Dendritic cell treated with granulocyte-macrophage colony-stimulating factor and Interleukin-4, amounts not matched to agents 40 ng/mL and 50 ng/mL, for 4 days (primary cell): ENCODE results near the gene MUSTN1.

ENCODE experiments used
- H3K27ac Mint-ChIP-seq: one replicate; pipeline ENCODE4 v1.8.0; 2022; ENCODE audit warnings: mild to moderate bottlenecking, mixed read lengths
- H3K27me3 Mint-ChIP-seq: one replicate; pipeline ENCODE4 v1.8.0; 2022; ENCODE audit warnings: mild to moderate bottlenecking, mixed read lengths
- H3K36me3 Mint-ChIP-seq: one replicate; pipeline ENCODE4 v1.8.0; 2022; ENCODE audit warnings: low read depth, mixed read lengths
- H3K4me1 Mint-ChIP-seq: one replicate; pipeline ENCODE4 v1.8.0; 2022; ENCODE audit warnings: low read depth, mixed read lengths
- H3K4me3 Mint-ChIP-seq: one replicate; pipeline ENCODE4 v1.8.0; 2022; ENCODE audit warnings: mild to moderate bottlenecking, moderate library complexity, mixed read lengths
- H3K9me3 Mint-ChIP-seq: one replicate; pipeline ENCODE4 v1.8.0; 2022; ENCODE audit warnings: mixed read lengths
- intact Hi-C: fragments of 100-400 bp; cut with micrococcal nuclease; formaldehyde crosslinking; loops from one replicate; pipeline ENCODE4 v1.15.0; 2022

Gene MUSTN1

GRCh38 chr3:52834871-52835501 lies at the start of gene MUSTN1:
TSS of gene MUSTN1 (minus strand) at chr3:52835019. CDS start at chr3:52834948, 71 bp downstream.
- no peaks in the 10 kb centered on the region for H3K9me3 Mint-ChIP-seq
- peaks cover 12% of the 10 kb centered on the region for H3K4me1 Mint-ChIP-seq
- intact Hi-C loops: no loop called here
- no peak within 1 kb of the TSS for H3K27ac Mint-ChIP-seq
- no peak within 1 kb of the TSS for H3K4me3 Mint-ChIP-seq
- H3K36me3 Mint-ChIP-seq: peaks cover 76% of the 10 kb centered on the region
- no peaks in the 10 kb centered on the region for H3K27me3 Mint-ChIP-seq

- Mint-ChIP-seq H3K4me1 (peaks cover 21% of the 10 kb centered on the region), H3K27ac (no peak overlapping the region), H3K9me3 (peaks cover 5% of the 10 kb centered on the region), H3K27me3 (no peaks in the 10 kb centered on the region), H3K36me3 (peaks cover 43% of the 10 kb centered on the region), H3K4me3 (no peak overlapping the region)
- intact Hi-C loops: no loop called here
These were observed 47.6 kb upstream of the MUSTN1 start for GRCh38 chr3:52882377-52882776.

- Mint-ChIP-seq H3K27me3 (no peaks in the 10 kb centered on the region), H3K27ac (no peak overlapping the region), H3K4me3 (no peak overlapping the region), H3K4me1 (peaks cover 21% of the 10 kb centered on the region), H3K9me3 (peaks cover 5% of the 10 kb centered on the region), H3K36me3 (peaks cover 43% of the 10 kb centered on the region)
- intact Hi-C loops: no loop called here
These were observed 47.1 kb upstream of the MUSTN1 start for GRCh38 chr3:52881871-52882270.

GRCh38 chr3:52880474-52880873 lies 45.7 kb upstream of the MUSTN1 start:
- peak overlapping the region; percentile 12 for H3K27ac Mint-ChIP-seq
- peaks cover 36% of the 10 kb centered on the region for H3K36me3 Mint-ChIP-seq
- intact Hi-C loops: no loop called here
- peaks cover 3% of the 10 kb centered on the region for H3K9me3 Mint-ChIP-seq
- no peaks in the 10 kb centered on the region for H3K27me3 Mint-ChIP-seq
- H3K4me3 Mint-ChIP-seq: no peak overlapping the region
- peaks cover 33% of the 10 kb centered on the region for H3K4me1 Mint-ChIP-seq

GRCh38 chr3:52880047-52880446 lies 45.2 kb upstream of the MUSTN1 start:
- Mint-ChIP-seq H3K36me3 (peaks cover 32% of the 10 kb centered on the region), H3K4me3 (no peak overlapping the region), H3K27ac (peak overlapping the region; percentile 12), H3K27me3 (no peaks in the 10 kb centered on the region), H3K4me1 (peaks cover 37% of the 10 kb centered on the region), H3K9me3 (no peaks in the 10 kb centered on the region)
- intact Hi-C loops: no loop called here

- H3K4me3 Mint-ChIP-seq: no peak overlapping the region
- intact Hi-C loops: no loop called here
- H3K27ac Mint-ChIP-seq: no peak overlapping the region
- H3K4me1 Mint-ChIP-seq: peaks cover 40% of the 10 kb centered on the region
- H3K27me3 Mint-ChIP-seq: no peaks in the 10 kb centered on the region
- no peaks in the 10 kb centered on the region for H3K9me3 Mint-ChIP-seq
- peaks cover 27% of the 10 kb centered on the region for H3K36me3 Mint-ChIP-seq
These were observed 44.8 kb upstream of the MUSTN1 start for GRCh38 chr3:52879581-52879980.

GRCh38 chr3:52879090-52879489 lies 44.3 kb upstream of the MUSTN1 start:
- Mint-ChIP-seq H3K4me1 (peaks cover 40% of the 10 kb centered on the region), H3K9me3 (no peaks in the 10 kb centered on the region), H3K27me3 (no peaks in the 10 kb centered on the region), H3K27ac (no peak overlapping the region), H3K36me3 (peaks cover 27% of the 10 kb centered on the region), H3K4me3 (no peak overlapping the region)
- intact Hi-C loops: no loop called here

- H3K4me3 Mint-ChIP-seq: no peak overlapping the region
- H3K27me3 Mint-ChIP-seq: no peaks in the 10 kb centered on the region
- H3K9me3 Mint-ChIP-seq: no peaks in the 10 kb centered on the region
- H3K4me1 Mint-ChIP-seq: peaks cover 48% of the 10 kb centered on the region
- H3K27ac Mint-ChIP-seq: no peak overlapping the region
- peaks cover 26% of the 10 kb centered on the region for H3K36me3 Mint-ChIP-seq
- intact Hi-C loops: no loop called here
These were observed 42.3 kb upstream of the MUSTN1 start for GRCh38 chr3:52877085-52877484.

GRCh38 chr3:52874864-52875587 lies 40.2 kb upstream of the MUSTN1 start:
- intact Hi-C loops: no loop called here
- Mint-ChIP-seq H3K4me1 (peaks cover 42% of the 10 kb centered on the region), H3K27ac (no peak overlapping the region), H3K4me3 (no peak overlapping the region), H3K36me3 (peaks cover 16% of the 10 kb centered on the region), H3K9me3 (no peaks in the 10 kb centered on the region), H3K27me3 (no peaks in the 10 kb centered on the region)

GRCh38 chr3:52874160-52874701 lies 39.4 kb upstream of the MUSTN1 start:
- peaks cover 35% of the 10 kb centered on the region for H3K4me1 Mint-ChIP-seq
- intact Hi-C loops: no loop called here
- no peaks in the 10 kb centered on the region for H3K9me3 Mint-ChIP-seq
- no peaks in the 10 kb centered on the region for H3K27me3 Mint-ChIP-seq
- H3K27ac Mint-ChIP-seq: no peak overlapping the region
- peaks cover 9% of the 10 kb centered on the region for H3K36me3 Mint-ChIP-seq
- no peak overlapping the region for H3K4me3 Mint-ChIP-seq

- H3K4me3 Mint-ChIP-seq: no peak overlapping the region
- H3K9me3 Mint-ChIP-seq: no peaks in the 10 kb centered on the region
- intact Hi-C loops: no loop called here
- H3K27ac Mint-ChIP-seq: no peak overlapping the region
- H3K4me1 Mint-ChIP-seq: peaks cover 32% of the 10 kb centered on the region
- peaks cover 3% of the 10 kb centered on the region for H3K36me3 Mint-ChIP-seq
- H3K27me3 Mint-ChIP-seq: no peaks in the 10 kb centered on the region
These were observed 38.8 kb upstream of the MUSTN1 start for GRCh38 chr3:52873433-52874159.

GRCh38 chr3:52872245-52872644 lies 37.4 kb upstream of the MUSTN1 start:
- Mint-ChIP-seq H3K4me1 (peaks cover 32% of the 10 kb centered on the region), H3K27ac (no peak overlapping the region), H3K4me3 (no peak overlapping the region), H3K36me3 (no peaks in the 10 kb centered on the region), H3K27me3 (no peaks in the 10 kb centered on the region), H3K9me3 (no peaks in the 10 kb centered on the region)
- intact Hi-C loops: no loop called here

GRCh38 chr3:52871761-52872160 lies 36.9 kb upstream of the MUSTN1 start:
- Mint-ChIP-seq H3K36me3 (peaks cover 3% of the 10 kb centered on the region), H3K27ac (no peak overlapping the region), H3K4me1 (peaks cover 32% of the 10 kb centered on the region), H3K9me3 (peaks cover 2% of the 10 kb centered on the region), H3K27me3 (no peaks in the 10 kb centered on the region), H3K4me3 (no peak overlapping the region)
- intact Hi-C loops: no loop called here

GRCh38 chr3:52870471-52870870 lies 35.7 kb upstream of the MUSTN1 start:
- peaks cover 15% of the 10 kb centered on the region for H3K36me3 Mint-ChIP-seq
- intact Hi-C loops: no loop called here
- no peaks in the 10 kb centered on the region for H3K27me3 Mint-ChIP-seq

More at GRCh38 chr3:52870471-52870870, 35.7 kb upstream of the MUSTN1 start:
- H3K4me3 Mint-ChIP-seq: no peak overlapping the region
- no peak overlapping the region for H3K27ac Mint-ChIP-seq
- H3K4me1 Mint-ChIP-seq: peaks cover 20% of the 10 kb centered on the region
- H3K9me3 Mint-ChIP-seq: peaks cover 14% of the 10 kb centered on the region
